Embryonic facial prominence (tissue), 1 donor: ENCODE data around the gene WNT7B.

Experiments
- DNase-seq: peaks from one replicate; pipeline ENCODE4 v3.0.0-alpha.2; 2016; ENCODE audit errors: extremely low spot score

The WNT7B gene

GRCh38 chr22:45971408-45972028 lies 5.4 kb downstream of the WNT7B start:
- no peak for DNase-seq

DNA sequence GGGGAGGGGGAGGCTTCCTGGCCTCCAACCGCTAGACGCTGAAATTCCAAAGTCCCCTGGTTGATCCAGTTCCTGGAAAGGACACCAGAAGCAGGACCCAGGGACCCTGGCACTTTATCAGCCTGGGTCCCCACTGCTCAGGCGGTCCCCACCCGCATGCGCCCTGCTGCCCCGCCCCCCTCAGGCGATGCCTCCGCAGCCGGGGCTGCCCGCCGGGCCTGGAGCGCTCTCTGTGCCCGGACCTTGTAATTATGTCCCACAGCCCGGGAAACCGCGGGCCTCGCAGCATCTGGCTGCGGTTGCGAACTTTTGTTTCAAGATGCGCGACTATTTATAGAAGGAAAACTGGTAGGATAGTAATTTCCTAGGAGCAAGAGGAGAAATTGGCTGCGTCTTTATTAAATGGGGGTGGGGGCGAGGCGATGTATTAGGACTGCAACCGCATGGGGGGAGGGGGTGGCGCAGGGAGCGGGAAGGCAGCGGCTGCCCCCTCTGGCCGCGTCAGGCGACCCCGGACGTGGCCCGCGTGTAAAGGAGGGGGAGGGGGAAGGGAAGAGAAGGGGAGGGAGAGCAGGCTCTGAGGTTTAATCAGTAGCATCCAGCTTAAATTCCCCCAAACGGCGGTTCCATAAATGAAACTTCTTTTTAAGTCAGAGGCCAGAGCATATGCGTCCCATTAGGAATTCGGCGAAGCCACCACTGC lies 6.1 kb downstream of the WNT7B start:
- DNase-seq: no peak

- no peak for DNase-seq
Measured at GRCh38 chr22:45969801-45970470, 7.0 kb downstream of the WNT7B start.

- no peak for DNase-seq
Measured at GRCh38 chr22:45969414-45969799, 7.6 kb downstream of the WNT7B start.

DNA sequence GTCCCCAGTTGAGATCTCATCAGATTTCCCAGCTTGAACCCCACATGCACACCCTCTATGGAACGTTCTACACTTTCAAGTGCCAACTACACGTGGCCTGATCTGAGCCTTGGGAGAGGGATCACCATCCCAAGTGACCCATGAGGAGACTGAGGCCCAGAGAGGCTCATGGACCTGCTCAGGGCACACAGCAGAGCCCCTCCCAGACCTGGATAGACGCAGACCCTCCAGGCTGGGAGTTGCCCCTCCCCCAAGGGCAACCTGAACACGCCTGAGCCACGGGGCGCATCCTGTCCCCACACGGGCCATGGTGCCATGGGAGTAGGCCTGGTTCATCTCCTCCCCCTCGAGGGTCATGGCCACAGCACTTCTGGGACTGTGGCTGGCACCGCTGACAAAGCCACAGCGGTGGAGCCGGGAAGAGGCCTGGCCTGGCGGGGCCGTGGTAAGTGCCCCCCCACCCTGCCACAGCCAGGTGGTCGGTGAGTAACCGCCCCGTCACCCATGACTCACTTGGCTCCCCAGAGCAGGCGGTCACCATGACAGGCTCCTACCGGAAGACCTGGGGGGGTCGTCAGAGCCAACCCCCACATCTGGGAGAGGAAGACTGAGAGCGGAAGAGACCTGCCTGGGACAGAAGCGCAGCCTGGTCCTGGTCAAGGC lies 8.1 kb downstream of the WNT7B start:
- no peak for DNase-seq

DNA sequence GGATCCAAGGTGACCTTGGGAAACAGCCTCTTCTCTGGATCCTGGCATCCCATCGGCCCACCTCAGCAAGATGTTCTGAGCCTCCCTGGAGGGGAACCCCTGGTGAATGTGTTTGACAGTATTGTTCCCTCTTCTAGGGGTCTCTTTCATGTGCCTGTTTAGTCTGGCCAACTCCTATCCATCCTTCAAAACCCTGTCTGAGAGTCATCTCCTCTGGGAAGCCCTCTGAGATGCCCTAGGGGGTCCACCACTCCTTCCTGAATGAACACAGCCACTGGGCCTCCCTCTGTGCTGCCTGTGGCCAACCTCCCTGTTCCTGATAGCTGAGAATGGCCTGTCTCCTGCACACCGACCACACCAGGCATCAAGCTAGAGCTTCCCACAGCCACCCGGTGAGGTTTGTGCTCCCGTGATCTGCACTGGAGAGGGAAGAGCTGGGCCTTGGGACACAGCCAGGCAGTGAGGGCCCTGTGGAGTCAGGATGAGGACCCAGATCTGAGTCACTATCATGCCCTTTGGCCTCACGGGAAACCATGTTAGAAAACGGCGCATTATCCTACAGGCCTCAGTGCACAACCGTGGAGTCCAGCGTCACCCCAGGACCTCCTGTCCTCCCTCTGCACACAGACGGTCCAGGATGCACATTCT lies 8.8 kb downstream of the WNT7B start:
- DNase-seq: no peak

DNA sequence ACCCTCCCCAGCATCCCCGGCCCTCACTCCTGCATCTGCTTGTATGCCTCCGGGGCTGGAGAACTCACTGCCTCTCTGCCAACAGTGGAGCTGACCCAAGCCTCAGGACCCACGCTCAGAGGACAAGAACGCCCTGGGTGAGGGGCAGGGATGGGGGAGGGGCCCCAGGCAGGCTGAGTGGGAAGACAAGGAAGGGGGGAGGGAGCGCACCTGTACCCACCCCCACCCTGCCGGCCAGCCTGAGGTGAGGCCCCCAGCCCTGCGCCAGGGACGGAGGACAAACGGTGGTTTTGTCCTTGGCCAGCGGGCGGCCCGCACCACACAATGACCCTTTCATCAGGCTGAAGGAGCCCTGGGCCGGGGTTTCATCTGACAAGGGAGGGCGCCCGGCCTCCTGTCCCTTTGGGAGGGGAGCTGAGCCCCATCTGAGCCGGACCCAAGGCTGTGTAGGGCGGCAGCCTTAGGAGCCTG lies 10.0 kb downstream of the WNT7B start:
- no peak for DNase-seq

DNA sequence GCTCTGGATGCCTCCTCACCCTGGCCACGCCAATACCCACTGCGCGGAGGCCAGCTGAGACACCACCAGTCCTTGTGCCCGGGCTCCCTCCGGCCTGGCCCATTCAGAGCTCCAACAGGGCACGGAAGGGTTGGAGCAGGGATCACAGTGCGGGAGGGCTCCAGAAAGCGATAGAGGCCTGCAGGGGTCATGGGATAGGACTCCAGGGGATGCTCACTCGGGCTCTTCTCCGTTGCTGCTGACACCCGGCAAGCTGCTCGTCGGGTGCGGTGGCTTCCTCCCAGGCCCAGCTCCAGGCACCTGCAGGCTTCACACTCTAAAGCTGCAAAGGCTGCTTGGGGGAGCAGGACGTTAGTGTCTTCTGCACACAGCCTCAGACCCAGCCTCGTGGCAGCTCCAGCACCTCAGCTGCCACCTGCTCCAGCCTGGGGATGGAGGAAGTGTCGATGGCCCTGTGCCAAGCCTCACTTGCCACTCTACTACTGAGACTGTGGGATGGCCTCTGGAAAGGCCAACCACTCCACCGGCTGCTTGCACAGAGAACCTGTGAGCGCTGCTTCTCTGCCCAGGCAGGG lies 10.6 kb downstream of the WNT7B start:
- no peak for DNase-seq

DNA sequence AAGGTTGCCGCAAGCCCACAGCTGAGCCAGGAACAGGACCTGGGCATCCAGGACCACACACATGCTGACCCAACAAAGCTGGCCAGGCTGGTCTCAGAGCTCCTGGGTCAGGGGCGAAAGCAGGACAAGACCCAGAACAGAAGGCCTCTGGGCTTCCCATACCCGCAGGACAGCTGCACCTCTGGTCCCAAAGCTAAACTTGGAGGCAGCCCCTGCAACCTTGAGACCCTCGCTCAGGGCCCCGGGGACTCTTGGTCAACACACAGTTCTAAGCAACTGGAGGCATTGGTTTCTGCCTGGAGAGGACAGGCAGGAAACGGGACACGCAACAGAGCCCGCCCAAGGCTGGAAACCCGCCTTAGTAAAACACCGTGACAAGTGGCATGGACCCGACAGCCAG lies 11.4 kb downstream of the WNT7B start:
- no peak for DNase-seq

- DNase-seq: no peak
Measured at GRCh38 chr22:45964926-45965527, 11.9 kb downstream of the WNT7B start.

- DNase-seq: no peak
Measured at GRCh38 chr22:45964372-45964771, 12.6 kb downstream of the WNT7B start.

DNA sequence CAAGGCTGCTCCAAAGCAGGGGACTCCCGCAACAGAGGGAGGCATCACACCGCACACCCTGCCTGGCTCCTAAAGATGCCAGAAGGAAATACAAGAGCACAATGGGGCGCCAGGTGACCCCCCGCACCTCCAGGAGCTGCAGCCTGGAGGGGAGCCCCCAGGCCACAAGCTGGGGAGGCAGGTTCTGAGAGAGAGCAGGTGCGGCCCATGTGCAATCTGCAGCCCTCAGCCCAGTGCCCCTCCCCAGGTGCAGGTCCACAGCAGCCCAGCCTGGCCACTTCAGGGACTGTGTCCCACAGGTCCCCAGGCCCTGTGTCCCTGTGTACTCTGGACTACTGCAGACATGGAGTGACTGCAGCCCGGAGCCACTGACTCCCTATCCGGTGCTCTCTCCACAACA lies 13.1 kb downstream of the WNT7B start:
- no peak for DNase-seq

- no peak for DNase-seq
Measured at GRCh38 chr22:45962756-45963324, 14.1 kb downstream of the WNT7B start.

GRCh38 chr22:45962434-45962718 lies 14.6 kb downstream of the WNT7B start:
- DNase-seq: no peak

DNA sequence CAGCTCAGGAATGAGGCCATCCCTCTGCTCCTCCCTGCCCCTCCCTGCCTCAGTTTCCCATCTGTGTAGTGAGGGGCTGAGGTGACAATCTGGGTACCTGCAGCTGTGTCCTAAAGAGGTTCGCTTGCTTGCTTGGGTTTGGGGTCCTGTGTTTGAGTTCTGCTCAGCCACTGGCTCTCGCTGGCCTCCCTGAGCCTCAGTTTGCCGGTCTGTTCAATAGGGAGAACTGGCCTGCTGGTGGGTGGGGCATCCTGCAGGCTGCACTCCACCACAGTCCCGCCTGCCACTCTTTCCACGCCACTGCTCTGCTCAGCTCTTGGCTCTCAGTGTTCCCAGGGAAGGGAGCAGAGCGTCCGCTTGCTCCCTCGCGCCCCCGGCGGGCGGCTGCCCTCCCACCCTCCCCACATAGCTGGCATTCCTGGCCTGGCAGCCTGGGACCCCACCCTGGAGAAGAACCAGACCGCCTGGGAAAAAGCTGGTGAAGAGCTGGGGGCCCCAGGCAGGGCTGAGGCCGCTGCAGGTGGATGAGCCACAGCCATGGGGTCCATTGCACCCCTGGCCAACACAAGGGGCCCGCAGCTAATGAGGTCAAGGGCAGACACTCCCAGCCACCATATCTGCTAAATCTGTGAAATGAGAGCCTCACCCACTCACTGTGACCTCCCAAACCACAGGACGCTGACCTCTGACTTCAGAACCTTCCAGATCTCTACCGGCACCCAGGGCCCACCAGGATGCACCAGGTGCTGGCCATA lies 15.1 kb downstream of the WNT7B start:
- DNase-seq: no peak

GRCh38 chr22:45960477-45961386 lies 16.2 kb downstream of the WNT7B start:
- DNase-seq: no peak

DNA sequence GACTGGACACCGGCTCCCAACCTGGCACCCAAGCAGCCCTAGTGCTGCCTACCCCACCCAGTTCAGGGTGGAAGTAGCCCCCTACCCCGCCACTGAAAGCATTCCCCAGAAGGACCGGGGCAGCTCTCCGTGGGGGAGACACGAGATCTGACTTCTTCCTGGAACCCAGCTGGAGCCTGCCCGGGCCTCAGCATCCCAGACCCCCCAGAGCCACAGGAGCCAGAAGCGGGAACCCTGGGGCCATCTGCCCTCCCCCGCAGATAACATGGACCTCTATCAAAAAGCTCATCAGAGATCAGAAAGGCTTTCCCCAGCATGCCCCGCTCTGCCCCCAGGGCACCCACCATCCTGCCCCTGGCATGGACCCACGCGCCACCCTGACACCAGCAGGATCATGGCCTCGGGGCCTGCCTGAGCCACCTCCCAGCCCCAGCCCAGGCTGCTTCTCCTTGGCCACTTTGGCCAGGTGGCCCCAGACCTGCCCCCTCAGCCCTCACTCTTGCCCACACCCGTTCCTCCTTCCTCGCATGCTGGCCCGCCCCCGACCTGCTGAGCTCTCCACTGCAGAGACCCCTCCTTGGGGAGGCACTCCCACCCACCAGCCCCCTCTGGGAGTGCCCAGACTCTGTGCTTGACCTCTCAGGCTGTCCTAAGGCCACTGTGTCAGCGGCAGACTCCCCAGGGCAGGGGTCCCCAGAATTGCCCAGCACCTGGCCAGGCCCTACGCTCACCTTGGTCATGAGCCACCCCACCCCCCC lies 17.1 kb downstream of the WNT7B start:
- DNase-seq: no peak

- DNase-seq: no peak
Measured at GRCh38 chr22:45958971-45959370, 18.0 kb downstream of the WNT7B start.

GRCh38 chr22:45957826-45958225 lies 19.1 kb downstream of the WNT7B start:
- DNase-seq: no peak
